ENCODE measurements around the gene STRBP.

GRCh38 chr9:123208626-123209174, 59.7 kb downstream of the STRBP start:
- TF ChIP-seq CTCF (IDR thresholded peaks at IDR 0.05) (no peak), TEAD4 (CRISPR knock-in tag; IDR thresholded peaks at IDR 0.05) (no peak), FOXK1 (CRISPR knock-in tag; IDR thresholded peaks at IDR 0.05) (no peak), ZNF263 (CRISPR knock-in tag; IDR thresholded peaks at IDR 0.05; ENCODE audit: low read depth) (no peak), ZNF121 (CRISPR knock-in tag; IDR thresholded peaks at IDR 0.05) (no peak), CREM (CRISPR knock-in tag; IDR thresholded peaks at IDR 0.05) (no peak), ELF4 (CRISPR knock-in tag; IDR thresholded peaks at IDR 0.05; ENCODE audit: low read depth) (no peak), GABPB1 (CRISPR knock-in tag; IDR thresholded peaks at IDR 0.05) (no peak), ZNF423 (CRISPR knock-in tag; IDR thresholded peaks at IDR 0.05) (no peak), NFYB (CRISPR knock-in tag; conservative IDR thresholded peaks at IDR 0.05; ENCODE audit: low read depth) (no peak)
- TF ChIP-seq, protein P1, sequence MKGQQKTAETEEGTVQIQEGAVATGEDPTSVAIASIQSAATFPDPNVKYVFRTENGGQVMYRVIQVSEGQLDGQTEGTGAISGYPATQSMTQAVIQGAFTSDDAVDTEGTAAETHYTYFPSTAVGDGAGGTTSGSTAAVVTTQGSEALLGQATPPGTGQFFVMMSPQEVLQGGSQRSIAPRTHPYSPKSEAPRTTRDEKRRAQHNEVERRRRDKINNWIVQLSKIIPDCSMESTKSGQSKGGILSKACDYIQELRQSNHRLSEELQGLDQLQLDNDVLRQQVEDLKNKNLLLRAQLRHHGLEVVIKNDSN (CRISPR knock-in tag; IDR thresholded peaks at IDR 0.05), result no peak
